SH-SY5Y (cell line): ENCODE results near the gene EEF1E1.

ENCODE experiments used
- GATA2 ChIP-seq: IDR thresholded peaks from 2 replicates; pipeline ENCODE4 v1.6.1; 2011; ENCODE audit warnings: mild to moderate bottlenecking, low read depth, low read length
- GATA3 ChIP-seq: IDR thresholded peaks from 2 replicates; pipeline ENCODE4 v1.6.1; 2011; ENCODE audit warnings: low read depth, mild to moderate bottlenecking, low read length, moderate library complexity

- no peak for TF ChIP-seq GATA2
- no peak for TF ChIP-seq GATA3
These were observed 59.1 kb downstream of the EEF1E1 start for GRCh38 chr6:8043221-8043620.
